SU-DHL-6 (cell line): Measurements from ENCODE around the gene CFAP54.

Experiments used
- EZH2phosphoT487 ChIP-seq: fragments of 200-600 bp; sonication (generic), shearing (Covaris generic); conservative IDR thresholded peaks from 2 replicates; pipeline ENCODE4 v1.6.1; 2018; ENCODE audit warnings: mild to moderate bottlenecking, antibody characterized with exemption, low read length, moderate library complexity, mixed read lengths
- TF ChIP-seq, protein P1 (sequence below): fragments of 200-600 bp; sonication (generic); IDR thresholded peaks from one replicate; pipeline ENCODE4 v1.5.1; 2017; ENCODE audit warnings: antibody characterized with exemption, mild to moderate bottlenecking, low read length, moderate library complexity; ENCODE audit not compliant: insufficient read depth, poor library complexity, severe bottlenecking

DNA sequence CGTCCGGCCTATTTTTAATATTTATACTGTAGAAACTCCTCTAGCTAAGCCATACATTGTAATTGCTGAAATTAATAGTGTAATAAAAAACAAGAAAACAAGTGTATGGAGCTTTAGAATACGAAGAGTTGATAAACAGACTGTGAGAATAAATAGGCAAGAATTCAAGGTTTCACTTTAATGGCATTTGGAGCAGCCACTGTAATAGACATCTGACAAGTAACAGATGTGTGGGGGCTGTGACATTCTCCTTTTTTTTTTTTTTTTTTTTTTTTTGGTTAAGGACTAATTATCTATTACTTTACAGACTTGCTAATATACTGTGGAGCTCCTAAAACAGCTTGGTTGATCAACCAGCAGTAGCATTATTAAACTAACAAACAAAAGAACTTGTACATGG, 42.1 kb upstream of the CFAP54 start:
- TF ChIP-seq, protein P1, sequence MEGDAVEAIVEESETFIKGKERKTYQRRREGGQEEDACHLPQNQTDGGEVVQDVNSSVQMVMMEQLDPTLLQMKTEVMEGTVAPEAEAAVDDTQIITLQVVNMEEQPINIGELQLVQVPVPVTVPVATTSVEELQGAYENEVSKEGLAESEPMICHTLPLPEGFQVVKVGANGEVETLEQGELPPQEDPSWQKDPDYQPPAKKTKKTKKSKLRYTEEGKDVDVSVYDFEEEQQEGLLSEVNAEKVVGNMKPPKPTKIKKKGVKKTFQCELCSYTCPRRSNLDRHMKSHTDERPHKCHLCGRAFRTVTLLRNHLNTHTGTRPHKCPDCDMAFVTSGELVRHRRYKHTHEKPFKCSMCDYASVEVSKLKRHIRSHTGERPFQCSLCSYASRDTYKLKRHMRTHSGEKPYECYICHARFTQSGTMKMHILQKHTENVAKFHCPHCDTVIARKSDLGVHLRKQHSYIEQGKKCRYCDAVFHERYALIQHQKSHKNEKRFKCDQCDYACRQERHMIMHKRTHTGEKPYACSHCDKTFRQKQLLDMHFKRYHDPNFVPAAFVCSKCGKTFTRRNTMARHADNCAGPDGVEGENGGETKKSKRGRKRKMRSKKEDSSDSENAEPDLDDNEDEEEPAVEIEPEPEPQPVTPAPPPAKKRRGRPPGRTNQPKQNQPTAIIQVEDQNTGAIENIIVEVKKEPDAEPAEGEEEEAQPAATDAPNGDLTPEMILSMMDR: no peak
- TF ChIP-seq EZH2phosphoT487: no peak
